HUES48 (cell line): ENCODE data around the gene GFOD2.
A peak's percentile ranks its signal among the peaks of the same experiment; 100 is the strongest.

Source experiments
- H3K27ac ChIP-seq: one replicate; pipeline ENCODE4 v1.7.0; 2013; ENCODE audit warnings: low read depth, low read length, inconsistent platforms
- H3K27me3 ChIP-seq: 2 replicates; pipeline ENCODE4 v1.6.1; 2013; ENCODE audit warnings: mild to moderate bottlenecking, low read length; ENCODE audit not compliant: control insufficient read depth, insufficient read depth
- H3K36me3 ChIP-seq: 2 replicates; pipeline ENCODE4 v1.6.1; 2013; ENCODE audit warnings: low read length; ENCODE audit not compliant: control insufficient read depth, insufficient read depth
- H3K4me1 ChIP-seq: 2 replicates; pipeline ENCODE4 v1.6.1; 2013; ENCODE audit warnings: mild to moderate bottlenecking, low read length; ENCODE audit not compliant: control insufficient read depth, insufficient read depth
- H3K4me3 ChIP-seq: 2 replicates; pipeline ENCODE4 v1.5.1; 2013; ENCODE audit warnings: mild to moderate bottlenecking, low read depth, low read length
- H3K9ac ChIP-seq: 2 replicates; pipeline ENCODE4 v1.6.1; 2013; ENCODE audit warnings: mild to moderate bottlenecking, low read depth, low read length, moderate library complexity
- H3K9me3 ChIP-seq: 2 replicates; pipeline ENCODE4 v1.6.1; 2013; ENCODE audit warnings: low read length; ENCODE audit not compliant: control insufficient read depth, insufficient read depth

The GFOD2 gene

GRCh38 chr16:67672739-67673662 is 46.1 kb downstream of the GFOD2 start:
- Histone ChIP-seq H3K27me3 (no peaks in the 10 kb centered on the region), H3K9ac (no peak overlapping the region), H3K36me3 (peaks cover 4% of the 10 kb centered on the region; the same call in 1 of the 2 replicates), H3K27ac (no peak overlapping the region), H3K9me3 (no peaks in the 10 kb centered on the region), H3K4me3 (no peak overlapping the region), H3K4me1 (no peaks in the 10 kb centered on the region)

GRCh38 chr16:67672306-67672705 is 46.8 kb downstream of the GFOD2 start:
- Histone ChIP-seq H3K4me3 (no peak overlapping the region), H3K36me3 (peaks cover 4% of the 10 kb centered on the region; the same call in 1 of the 2 replicates), H3K9ac (no peak overlapping the region), H3K27ac (no peak overlapping the region), H3K4me1 (peaks cover 5% of the 10 kb centered on the region; the same call in 1 of the 2 replicates), H3K27me3 (peaks cover 2% of the 10 kb centered on the region; the same call in 1 of the 2 replicates), H3K9me3 (no peaks in the 10 kb centered on the region)

DNA sequence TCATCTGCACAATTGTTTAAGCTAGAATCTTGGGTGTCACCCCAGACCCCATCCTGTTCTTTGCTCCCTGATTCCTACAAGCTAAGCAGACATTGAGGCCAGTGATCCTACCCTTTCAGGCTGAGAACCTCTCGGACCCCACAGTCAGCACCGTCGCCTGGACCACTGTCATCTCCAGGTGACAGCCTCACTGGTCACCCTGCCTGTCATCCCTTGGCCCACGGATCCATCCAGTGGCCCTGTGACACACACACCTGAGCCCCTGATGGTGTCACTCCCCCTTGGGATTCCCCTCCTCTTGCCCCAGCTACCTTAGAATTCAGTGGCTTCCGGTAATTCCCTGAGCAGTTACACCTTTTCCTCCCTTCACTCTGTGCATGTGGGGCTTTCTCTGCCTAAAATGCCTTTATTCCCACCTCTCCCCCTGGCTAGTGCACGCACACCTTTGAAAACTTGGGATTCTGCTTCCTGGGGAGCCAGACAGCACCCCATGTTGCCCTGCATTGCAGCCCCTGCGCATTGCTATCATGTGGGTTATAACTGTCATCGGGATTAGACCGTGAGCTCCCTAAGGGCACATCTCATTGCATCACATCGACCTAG is 49.5 kb downstream of the GFOD2 start:
- Histone ChIP-seq H3K4me1 (peaks cover 9% of the 10 kb centered on the region; the same call in 1 of the 2 replicates), H3K4me3 (no peak overlapping the region), H3K27me3 (peaks cover 10% of the 10 kb centered on the region), H3K9ac (no peak overlapping the region), H3K9me3 (no peaks in the 10 kb centered on the region), H3K36me3 (no peaks in the 10 kb centered on the region), H3K27ac (no peak overlapping the region)

DNA sequence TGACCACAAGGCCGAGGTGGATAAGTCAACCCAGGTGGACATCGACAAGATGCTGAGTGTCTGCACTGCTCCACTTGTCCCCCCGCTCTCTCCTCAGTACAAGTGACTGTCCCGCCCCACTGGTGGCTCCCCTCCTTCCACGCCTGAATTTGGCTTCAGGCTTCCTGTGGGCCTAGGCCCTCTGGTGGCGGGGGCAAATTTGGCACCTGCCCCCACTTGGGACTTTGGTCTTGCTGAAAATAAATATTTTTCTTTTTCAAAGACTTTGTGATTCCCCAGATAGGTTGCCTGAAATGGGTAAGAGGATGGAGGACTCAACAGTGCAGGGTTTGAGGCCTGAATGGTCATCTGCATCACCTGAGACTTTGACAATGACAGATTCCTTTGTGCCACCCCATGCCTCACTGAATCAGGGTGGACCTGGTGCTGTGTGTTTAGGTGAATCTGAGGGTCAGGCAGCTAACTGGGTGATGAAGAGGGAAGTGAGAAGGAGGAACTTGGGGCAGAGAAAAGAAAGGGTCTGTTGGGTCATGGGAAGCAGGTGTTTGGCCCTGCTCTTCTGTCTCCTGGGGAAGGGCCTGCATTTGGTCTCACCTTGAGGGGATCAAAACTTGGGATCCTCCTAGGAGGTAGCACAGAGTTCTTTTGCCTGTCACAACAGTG is 50.5 kb downstream of the GFOD2 start:
- Histone ChIP-seq H3K9ac (no peak overlapping the region), H3K27ac (no peak overlapping the region), H3K4me1 (peaks cover 9% of the 10 kb centered on the region; the same call in 1 of the 2 replicates), H3K36me3 (no peaks in the 10 kb centered on the region), H3K9me3 (no peaks in the 10 kb centered on the region), H3K27me3 (peaks cover 10% of the 10 kb centered on the region), H3K4me3 (no peak overlapping the region)

DNA sequence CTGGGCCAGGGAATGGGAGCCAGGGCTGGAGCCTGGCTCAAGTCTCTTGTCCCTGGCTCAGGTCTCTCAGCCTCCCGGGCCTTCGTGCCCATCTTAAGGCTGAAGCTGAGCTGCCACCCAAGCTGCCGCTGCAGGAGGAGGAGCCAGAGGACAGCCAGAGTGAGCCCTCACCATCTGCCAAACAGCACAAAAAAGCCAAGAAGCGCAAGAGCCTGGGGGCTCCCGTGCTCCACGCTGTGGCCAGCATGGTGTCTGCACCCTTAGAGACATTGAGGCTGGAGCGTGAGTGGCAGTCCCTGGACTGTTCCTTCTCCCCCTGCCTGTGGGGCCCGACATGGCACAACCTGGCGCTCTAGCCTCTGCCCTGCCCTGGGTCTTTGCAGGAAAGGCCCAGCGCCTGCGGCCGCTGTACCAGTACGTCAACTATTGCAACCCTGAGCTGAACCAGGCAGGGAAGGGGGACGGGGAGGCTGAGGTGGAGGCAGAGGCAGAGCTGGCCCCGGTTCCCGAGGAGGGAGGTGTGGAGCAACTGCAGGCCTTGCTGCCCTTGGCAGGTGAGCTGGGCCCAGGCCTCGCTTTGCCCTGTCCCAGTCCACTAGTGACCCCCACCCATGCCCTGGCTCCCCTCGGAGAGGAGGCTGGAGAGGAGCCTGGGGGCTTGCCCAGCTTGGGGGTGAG is 51.2 kb downstream of the GFOD2 start:
- no peak overlapping the region for H3K9ac ChIP-seq
- H3K4me1 ChIP-seq, result peaks cover 9% of the 10 kb centered on the region; the same call in 1 of the 2 replicates
- H3K27ac ChIP-seq, result no peak overlapping the region
- no peaks in the 10 kb centered on the region for H3K36me3 ChIP-seq
- no peak overlapping the region for H3K4me3 ChIP-seq
- H3K9me3 ChIP-seq, result no peaks in the 10 kb centered on the region
- H3K27me3 ChIP-seq, result peaks cover 10% of the 10 kb centered on the region

- H3K27ac ChIP-seq, result no peak overlapping the region
Observed at GRCh38 chr16:67667453-67667816, 51.7 kb downstream of the GFOD2 start.

GRCh38 chr16:67666559-67667452 is 52.3 kb downstream of the GFOD2 start, which contains the start of the genes C16orf86 and ENKD1:
C16orf86 (plus strand) TSS chr16:67666814; CDS start chr16:67666971, 157 bp downstream.
ENKD1 (minus strand) TSS chr16:67666750; CDS start chr16:67666442, 308 bp downstream.
- H3K36me3 ChIP-seq, result no peaks in the 10 kb centered on the region; the same call in 1 of the 2 replicates
- H3K9ac ChIP-seq, result no peak within 1 kb of the TSS
- peaks cover 9% of the 10 kb centered on the region; the same call in 1 of the 2 replicates for H3K4me1 ChIP-seq
- H3K9me3 ChIP-seq, result no peaks in the 10 kb centered on the region
- H3K4me3 ChIP-seq, result peak within 1 kb of the TSS; percentile 64
- H3K27ac ChIP-seq, result no peak within 1 kb of the TSS
- peaks cover 10% of the 10 kb centered on the region for H3K27me3 ChIP-seq

More at GRCh38 chr16:67667453-67667816, 51.7 kb downstream of the GFOD2 start:
- H3K4me1 ChIP-seq, result peaks cover 9% of the 10 kb centered on the region; the same call in 1 of the 2 replicates
- H3K9me3 ChIP-seq, result no peaks in the 10 kb centered on the region
- H3K4me3 ChIP-seq, result no peak overlapping the region
- no peak overlapping the region for H3K9ac ChIP-seq
- H3K27me3 ChIP-seq, result peaks cover 10% of the 10 kb centered on the region
- no peaks in the 10 kb centered on the region; the same call in 1 of the 2 replicates for H3K36me3 ChIP-seq

DNA sequence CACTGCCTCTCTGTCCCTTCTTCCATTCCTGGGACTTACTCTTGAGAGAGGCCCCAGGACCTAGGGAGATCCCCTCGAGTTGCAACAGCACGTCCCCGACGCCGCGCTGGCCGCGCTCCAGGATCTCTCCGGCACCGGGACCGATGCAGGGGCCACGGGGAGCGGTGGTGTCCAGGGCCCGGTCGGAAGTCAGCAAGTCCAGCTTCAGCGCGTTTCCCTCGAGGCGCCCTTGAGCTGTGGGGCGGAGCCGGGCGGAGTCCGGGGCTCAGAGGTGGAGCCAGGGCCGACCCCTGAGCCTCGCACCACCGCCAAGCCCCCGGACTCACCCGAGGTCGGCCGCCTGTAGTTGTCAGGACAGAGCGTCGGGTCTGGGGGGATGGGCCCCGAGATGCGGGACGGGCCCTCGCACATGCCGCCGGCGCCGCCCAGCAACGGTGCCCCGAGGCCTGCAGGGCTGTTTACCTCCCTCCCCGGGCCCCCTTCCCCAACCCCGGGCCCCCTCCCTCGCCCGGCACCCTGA is 53.0 kb downstream of the GFOD2 start:
- Histone ChIP-seq H3K9me3 (no peaks in the 10 kb centered on the region), H3K4me3 (peak overlapping the region; percentile 64), H3K4me1 (peaks cover 12% of the 10 kb centered on the region; the same call in 1 of the 2 replicates), H3K9ac (no peak overlapping the region), H3K27ac (no peak overlapping the region), H3K36me3 (no peaks in the 10 kb centered on the region; the same call in 1 of the 2 replicates), H3K27me3 (peaks cover 10% of the 10 kb centered on the region)

DNA sequence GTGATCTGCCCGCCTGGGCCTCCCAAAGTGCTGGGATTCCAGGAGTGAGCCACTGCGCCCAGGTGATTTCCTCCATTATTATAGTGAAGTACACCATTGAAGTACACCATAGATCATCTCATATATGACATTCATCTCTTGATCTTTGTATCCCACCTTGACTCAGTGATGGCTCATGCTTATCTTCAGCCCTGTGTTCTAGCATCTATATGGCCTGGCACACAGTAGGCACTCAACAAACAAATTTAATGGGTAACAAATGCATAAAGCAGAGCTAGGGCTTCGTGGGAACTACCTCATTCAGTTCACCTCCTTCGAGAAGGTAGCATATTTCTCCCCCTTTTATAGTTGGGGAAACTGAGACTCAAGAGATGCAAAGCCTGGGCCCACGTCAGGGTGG is 53.5 kb downstream of the GFOD2 start:
- H3K27ac ChIP-seq, result no peak overlapping the region
- H3K36me3 ChIP-seq, result no peaks in the 10 kb centered on the region; the same call in 1 of the 2 replicates
- H3K27me3 ChIP-seq, result peaks cover 10% of the 10 kb centered on the region
- H3K9ac ChIP-seq, result no peak overlapping the region
- peaks cover 12% of the 10 kb centered on the region; the same call in 1 of the 2 replicates for H3K4me1 ChIP-seq
- no peaks in the 10 kb centered on the region for H3K9me3 ChIP-seq
- H3K4me3 ChIP-seq, result peak overlapping the region; percentile 64
